Fibroblast of lung (primary cell): ENCODE measurements around the gene TPCN2. TPM values are rescaled to one million over a fixed set of nuclear protein-coding genes. Genes with fewer than 3 reads are reported as not detected.

Source experiments
- DNase-seq, 2 donors: peaks; one replicate each; pipeline versions ENCODE4 v3.0.0 to v3.0.0-alpha.2; 2010; ENCODE audit warnings: low read depth in 2 of 2
- H2AFZ ChIP-seq: 2 replicates; pipeline ENCODE4 v1.5.1; 2012; ENCODE audit warnings: low read length, control low read depth, inconsistent platforms
- H3K27ac ChIP-seq: 2 replicates; pipeline ENCODE4 v1.5.1; 2011; ENCODE audit warnings: low read length, control low read depth; ENCODE audit not compliant: insufficient read depth
- H3K27me3 ChIP-seq: 2 replicates; pipeline ENCODE4 v1.5.1; 2011; ENCODE audit warnings: mild to moderate bottlenecking, low read length; ENCODE audit not compliant: control insufficient read depth, insufficient read depth
- H3K36me3 ChIP-seq: 2 replicates; pipeline ENCODE4 v1.5.1; 2011; ENCODE audit warnings: low read length; ENCODE audit not compliant: control insufficient read depth, insufficient read depth
- H3K4me1 ChIP-seq: 2 replicates; pipeline ENCODE4 v1.5.1; 2011; ENCODE audit warnings: low read length; ENCODE audit not compliant: control insufficient read depth, insufficient read depth; ENCODE audit errors: extremely low read depth
- H3K4me2 ChIP-seq: 2 replicates; pipeline ENCODE4 v1.5.1; 2011; ENCODE audit warnings: low read length, control low read depth; ENCODE audit not compliant: insufficient read depth; ENCODE audit errors: extremely low read depth
- H3K4me3 ChIP-seq, 4 experiments: fragments of 200-600 bp in 1 of 4; sonication (generic) in 1 of 4; replicated peaks in 1 of 4; 2 replicates each; pipeline ENCODE4 v1.5.1; 2011 to 2016; ENCODE audit warnings: low read length in 4 of 4, low read depth in 3 of 4, mild to moderate bottlenecking in 3 of 4, control low read depth in 2 of 4, inconsistent platforms in 1 of 4, mixed read lengths in 1 of 4; ENCODE audit not compliant: insufficient read depth in 1 of 4; ENCODE audit errors: control extremely low read depth in 1 of 4
- H3K79me2 ChIP-seq: 2 replicates; pipeline ENCODE4 v1.5.1; 2012; ENCODE audit warnings: mild to moderate bottlenecking, low read length, inconsistent platforms; ENCODE audit not compliant: control insufficient read depth, insufficient read depth
- H3K9ac ChIP-seq: 2 replicates; pipeline ENCODE4 v1.5.1; 2011; ENCODE audit warnings: mild to moderate bottlenecking, low read length, control low read depth; ENCODE audit not compliant: insufficient read depth
- H3K9me3 ChIP-seq: 2 replicates; pipeline ENCODE4 v1.5.1; 2012; ENCODE audit warnings: low read depth, low read length; ENCODE audit not compliant: control insufficient read depth, insufficient read depth
- H4K20me1 ChIP-seq: 2 replicates; pipeline ENCODE4 v1.5.1; 2011; ENCODE audit warnings: low read length; ENCODE audit not compliant: control insufficient read depth, insufficient read depth; ENCODE audit errors: extremely low read depth
- EZH2 ChIP-seq: IDR thresholded peaks from 2 replicates; pipeline ENCODE4 v1.5.1; 2012; ENCODE audit warnings: low read length, control low read depth, mild to moderate bottlenecking; ENCODE audit errors: missing control alignments
- polyA plus RNA-seq, 2 donors: library from polyadenylated mRNA; depleted of rRNA in 1 of 2; stranded (reverse) in 1 of 2; unstranded in 1 of 2; fragments of >200 nt; gene quantifications; 2 replicates each; pipeline ENCODE4 v1.2.1, GENCODE V29; 2011 to 2012; ENCODE audit warnings: missing spikeins in 1 of 2
- total RNA-seq: library from RNA; depleted of rRNA; stranded (reverse); fragments of >200 nt; gene quantifications from 2 replicates; pipeline ENCODE4 v1.2.1, GENCODE V29; 2014
- TF ChIP-seq, protein P1 (sequence below), 2 donors: IDR thresholded peaks in 1 of 2; conservative IDR thresholded peaks in 1 of 2; 1 replicate in 1 of 2; 2 replicates in 1 of 2; pipeline ENCODE4 v1.5.1; 2011 to 2012; ENCODE audit warnings: low read length in 2 of 2, control low read depth in 1 of 2, inconsistent platforms in 1 of 2, low read depth in 1 of 2, mild to moderate bottlenecking in 1 of 2

Gene TPCN2
- total and polyA plus RNA-seq, 2 donors (not counting 1 experiment from before 2014, with no cell fraction given), result 9.7 to 11.7 TPM

DNA sequence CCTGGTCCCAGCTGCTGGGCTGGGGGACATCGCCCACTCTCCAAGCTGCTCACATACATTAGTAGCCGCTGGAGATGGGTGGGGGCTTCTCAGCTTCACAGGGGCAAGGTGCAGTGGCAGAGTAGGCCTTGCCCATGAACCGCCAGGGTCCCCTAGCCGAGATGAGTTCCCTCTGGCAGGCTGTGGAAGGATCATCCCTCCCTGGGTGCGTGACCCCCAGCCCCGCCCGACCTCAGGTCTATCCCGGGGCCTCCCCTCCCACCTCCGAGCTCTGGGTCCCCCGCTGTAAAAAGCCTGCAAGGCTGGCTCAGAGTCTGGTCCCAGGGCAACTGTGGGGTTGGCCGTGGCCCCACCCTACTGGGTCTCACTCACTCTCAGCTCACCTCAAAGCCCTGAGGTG is 15.3 kb upstream of the TPCN2 start:
- TF ChIP-seq, protein P1, sequence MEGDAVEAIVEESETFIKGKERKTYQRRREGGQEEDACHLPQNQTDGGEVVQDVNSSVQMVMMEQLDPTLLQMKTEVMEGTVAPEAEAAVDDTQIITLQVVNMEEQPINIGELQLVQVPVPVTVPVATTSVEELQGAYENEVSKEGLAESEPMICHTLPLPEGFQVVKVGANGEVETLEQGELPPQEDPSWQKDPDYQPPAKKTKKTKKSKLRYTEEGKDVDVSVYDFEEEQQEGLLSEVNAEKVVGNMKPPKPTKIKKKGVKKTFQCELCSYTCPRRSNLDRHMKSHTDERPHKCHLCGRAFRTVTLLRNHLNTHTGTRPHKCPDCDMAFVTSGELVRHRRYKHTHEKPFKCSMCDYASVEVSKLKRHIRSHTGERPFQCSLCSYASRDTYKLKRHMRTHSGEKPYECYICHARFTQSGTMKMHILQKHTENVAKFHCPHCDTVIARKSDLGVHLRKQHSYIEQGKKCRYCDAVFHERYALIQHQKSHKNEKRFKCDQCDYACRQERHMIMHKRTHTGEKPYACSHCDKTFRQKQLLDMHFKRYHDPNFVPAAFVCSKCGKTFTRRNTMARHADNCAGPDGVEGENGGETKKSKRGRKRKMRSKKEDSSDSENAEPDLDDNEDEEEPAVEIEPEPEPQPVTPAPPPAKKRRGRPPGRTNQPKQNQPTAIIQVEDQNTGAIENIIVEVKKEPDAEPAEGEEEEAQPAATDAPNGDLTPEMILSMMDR (conservative IDR thresholded peaks at IDR 0.05 in 1 of 2, IDR thresholded peaks at IDR 0.05 in 1 of 2; ENCODE audit: low read depth in 1 of 2, low read length in 2 of 2), result no peak
- no peak for TF ChIP-seq EZH2

DNA sequence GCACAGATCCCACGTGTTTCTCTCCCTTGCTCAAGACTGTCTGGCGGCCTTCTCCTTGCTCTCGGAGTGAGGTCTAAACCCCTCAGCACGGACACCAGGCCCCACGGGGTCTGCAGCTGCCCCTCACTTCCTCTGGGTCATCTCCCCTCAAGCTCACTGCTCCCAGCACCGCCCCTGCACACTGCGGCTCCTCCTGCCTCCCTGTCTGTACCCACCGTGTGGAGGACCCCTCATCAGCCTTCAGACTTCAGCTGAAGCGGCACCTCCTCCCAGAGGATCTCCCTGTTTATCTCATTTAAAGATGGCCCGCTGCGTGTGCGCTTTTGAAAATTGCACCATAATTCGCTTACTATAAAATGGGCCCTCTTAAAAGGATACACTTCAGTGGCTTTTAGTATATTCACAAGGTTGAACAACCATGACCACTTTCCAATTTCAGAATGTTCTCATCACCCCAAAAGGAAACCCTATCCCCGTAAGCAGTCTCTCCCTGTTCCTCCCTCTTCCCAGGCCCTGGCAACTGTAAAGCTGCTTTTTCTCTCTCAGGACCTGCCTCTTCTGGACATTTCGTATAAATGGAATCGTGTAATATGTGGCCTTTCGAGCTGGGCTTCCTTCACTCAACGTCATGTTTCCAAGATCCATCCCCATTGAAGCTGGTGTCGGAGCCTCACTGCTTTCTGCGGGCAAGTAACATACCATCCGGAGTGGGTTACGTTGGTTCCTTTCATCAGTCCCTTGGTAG is 14.4 kb upstream of the TPCN2 start:
- peaks cover 5% of the 10 kb centered on the region for H3K4me1 ChIP-seq
- no peak overlapping the region for H2AFZ ChIP-seq
- no peaks in the 10 kb centered on the region for H3K9me3 ChIP-seq
- no peak for DNase-seq
- H3K27me3 ChIP-seq, result no peaks in the 10 kb centered on the region
- no peak overlapping the region for H3K4me3 ChIP-seq
- no peaks in the 10 kb centered on the region for H3K36me3 ChIP-seq
- H3K79me2 ChIP-seq, result no peaks in the 10 kb centered on the region
- H3K4me2 ChIP-seq, result no peak overlapping the region
- no peaks in the 10 kb centered on the region for H4K20me1 ChIP-seq
- H3K9ac ChIP-seq, result no peak overlapping the region
- TF ChIP-seq, protein P1 (conservative IDR thresholded peaks at IDR 0.05 in 1 of 2, IDR thresholded peaks at IDR 0.05 in 1 of 2; ENCODE audit: low read depth in 1 of 2, low read length in 2 of 2), result no peak
- TF ChIP-seq EZH2, result no peak
- H3K27ac ChIP-seq, result no peak overlapping the region

More for the DNA sequence above, 15.3 kb upstream of the TPCN2 start:
- Histone ChIP-seq H3K36me3 (no peaks in the 10 kb centered on the region), H3K9me3 (no peaks in the 10 kb centered on the region), H3K4me3 (no peak overlapping the region), H4K20me1 (no peaks in the 10 kb centered on the region), H3K4me2 (no peak overlapping the region), H3K79me2 (no peaks in the 10 kb centered on the region), H2AFZ (no peak overlapping the region), H3K4me1 (peaks cover 5% of the 10 kb centered on the region), H3K27ac (no peak overlapping the region), H3K9ac (no peak overlapping the region), H3K27me3 (no peaks in the 10 kb centered on the region)
- DNase-seq, result no peak

DNA sequence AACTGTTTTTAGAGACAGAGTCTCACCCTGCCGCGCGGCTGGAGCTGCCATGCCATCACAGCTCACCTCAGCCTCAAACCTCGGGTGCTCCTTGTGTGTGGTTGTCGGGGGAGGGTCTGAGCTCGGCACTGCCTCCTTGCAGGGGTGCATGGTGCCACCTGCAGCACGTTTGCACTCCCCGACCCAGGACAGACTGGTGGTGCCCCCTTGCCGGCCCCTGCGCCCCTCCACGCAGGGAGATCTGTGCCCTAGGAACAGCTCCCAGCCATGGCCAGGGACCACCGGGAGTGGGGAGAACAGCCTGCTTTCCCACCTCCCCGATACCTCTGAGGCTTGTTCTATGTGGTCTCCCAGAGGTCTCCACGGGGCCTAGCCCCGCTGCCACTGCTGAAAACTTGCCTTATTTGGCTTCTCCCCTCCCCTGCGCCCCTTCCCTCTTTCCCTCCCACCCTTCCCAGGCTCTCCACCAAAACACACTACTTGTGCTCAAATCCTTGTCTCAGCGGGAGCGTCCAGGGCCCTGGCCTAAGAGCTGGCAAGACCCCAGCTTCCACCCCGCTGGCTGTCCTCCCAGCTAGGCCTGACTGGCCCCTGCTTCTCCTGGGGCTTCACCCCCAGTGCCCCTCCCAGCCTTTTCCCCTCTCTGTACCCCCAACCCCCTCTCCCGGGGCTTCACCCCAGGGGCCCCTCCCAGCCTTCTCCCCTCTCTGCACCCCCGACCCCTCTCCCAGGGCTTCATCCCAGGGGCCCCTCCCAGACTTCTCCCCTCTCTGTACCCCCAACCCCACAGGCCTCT is 13.4 kb upstream of the TPCN2 start:
- H3K4me2 ChIP-seq, result no peak overlapping the region
- no peaks in the 10 kb centered on the region for H3K79me2 ChIP-seq
- no peaks in the 10 kb centered on the region for H3K36me3 ChIP-seq
- no peaks in the 10 kb centered on the region for H3K9me3 ChIP-seq
- DNase-seq, result peak in 1 of 2 donors; percentile 60
- TF ChIP-seq, protein P1 (conservative IDR thresholded peaks at IDR 0.05 in 1 of 2, IDR thresholded peaks at IDR 0.05 in 1 of 2; ENCODE audit: low read depth in 1 of 2, low read length in 2 of 2), result no peak
- TF ChIP-seq EZH2, result no peak
- H3K27ac ChIP-seq, result no peak overlapping the region
- H3K9ac ChIP-seq, result no peak overlapping the region
- H3K4me1 ChIP-seq, result peaks cover 6% of the 10 kb centered on the region
- H4K20me1 ChIP-seq, result no peaks in the 10 kb centered on the region
- no peak overlapping the region for H2AFZ ChIP-seq
- no peak overlapping the region for H3K4me3 ChIP-seq
- H3K27me3 ChIP-seq, result no peaks in the 10 kb centered on the region
